Erythroblast (primary cell): ENCODE data around the gene EPHA2.

Experiments used
- DNase-seq, 2 experiments: peaks; one replicate each; lab custom pipeline; 2025; lab: John Stamatoyannopoulos, UW
- GATA1 ChIP-seq: IDR thresholded peaks from 2 replicates; pipeline ENCODE4 v1.6.1; 2011; ENCODE audit warnings: low read depth, mild to moderate bottlenecking, control low read depth, low read length, moderate library complexity
- POLR2A ChIP-seq: IDR thresholded peaks from 2 replicates; pipeline ENCODE4 v1.6.1; 2011; ENCODE audit warnings: mild to moderate bottlenecking, low read length

Gene EPHA2

GRCh38 chr1:16145030-16145661 lies 10.7 kb downstream of the EPHA2 start:
- TF ChIP-seq GATA1 (no peak), POLR2A (no peak)
- no peak for DNase-seq

DNA sequence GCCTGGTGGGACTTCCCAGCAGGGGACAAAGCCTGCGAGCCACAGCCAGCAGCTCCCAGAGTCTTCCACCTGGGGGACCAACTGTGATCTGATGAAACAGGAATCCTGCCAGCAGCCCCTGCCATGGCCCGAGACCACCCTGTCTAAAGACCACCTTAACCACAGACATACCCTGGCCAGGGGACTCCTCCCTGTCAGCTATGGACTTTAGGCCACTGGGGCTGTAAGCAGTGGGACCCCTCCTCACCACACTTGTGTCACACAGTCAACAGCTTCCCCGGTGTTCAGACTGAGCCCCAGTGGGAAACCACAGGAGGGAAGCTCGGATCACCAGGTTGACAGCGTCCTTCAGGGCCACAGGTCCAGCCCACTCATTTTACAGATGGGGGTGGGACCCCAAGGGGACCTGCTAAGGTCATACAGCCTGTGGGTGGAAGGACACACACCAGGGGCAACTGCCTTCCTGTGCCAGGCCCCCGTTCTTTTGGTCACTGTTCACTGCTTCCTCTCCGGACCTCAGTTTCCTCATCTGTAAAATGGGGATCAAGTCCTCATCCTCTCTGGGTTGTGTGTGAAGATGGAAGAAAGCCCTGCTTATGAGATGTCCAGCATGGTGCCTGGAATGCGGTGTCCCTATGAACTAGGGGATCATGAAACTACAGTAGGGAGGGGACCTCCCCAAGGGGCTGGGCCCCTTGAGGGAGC lies 11.4 kb downstream of the EPHA2 start:
- TF ChIP-seq GATA1 (no peak), POLR2A (no peak)
- DNase-seq = peak in 1 of 2 experiments; percentile 44

DNA sequence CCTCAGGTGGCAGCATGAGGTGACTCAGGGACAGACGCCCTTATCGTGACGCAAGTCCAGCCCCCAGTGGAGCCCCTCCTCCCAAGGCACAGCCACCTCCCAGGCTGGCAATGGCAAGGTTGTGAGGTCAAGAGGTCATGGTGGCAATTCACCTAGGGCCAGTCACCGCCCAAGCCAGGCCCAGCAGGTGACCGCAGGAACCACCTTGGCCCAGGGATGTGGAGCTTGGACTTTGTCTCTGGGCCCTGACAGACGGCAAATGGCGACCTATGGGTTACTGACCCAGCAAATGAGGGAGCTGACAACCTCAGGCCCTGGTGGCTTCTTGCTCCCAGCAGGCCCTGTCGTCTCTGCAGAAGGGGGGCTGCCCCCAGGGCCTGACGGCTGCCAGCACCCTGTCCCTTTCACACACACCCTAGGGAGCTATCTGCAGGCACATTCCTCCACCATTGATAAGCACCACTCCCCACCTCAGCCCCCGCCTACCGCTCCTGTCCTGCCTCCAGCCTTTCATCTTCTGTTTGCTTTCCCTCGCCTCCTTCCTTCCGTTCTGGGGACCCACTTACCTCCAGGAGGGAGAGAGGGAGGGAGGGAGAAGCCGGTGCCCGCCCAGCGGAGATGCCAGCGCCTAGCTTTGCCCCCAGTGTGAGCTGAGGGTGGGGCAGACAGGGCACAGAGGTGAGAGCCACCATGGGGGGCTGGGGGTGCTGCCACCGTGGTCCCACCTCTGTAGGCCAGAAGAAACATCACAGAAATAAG lies 12.1 kb downstream of the EPHA2 start:
- peak; percentile 85 to 92 for DNase-seq

GRCh38 chr1:16143005-16143565 lies 12.8 kb downstream of the EPHA2 start:
- TF ChIP-seq GATA1 (no peak), POLR2A (no peak)
- DNase-seq = no peak

More for the DNA sequence above, 12.1 kb downstream of the EPHA2 start:
- no peak for TF ChIP-seq POLR2A
- TF ChIP-seq GATA1 = no peak

- TF ChIP-seq POLR2A (no peak), GATA1 (no peak)
- DNase-seq = no peak
Measured at GRCh38 chr1:16142383-16142995, 13.4 kb downstream of the EPHA2 start.

- no peak for DNase-seq
Measured at GRCh38 chr1:16141573-16142336, 14.1 kb downstream of the EPHA2 start.

DNA sequence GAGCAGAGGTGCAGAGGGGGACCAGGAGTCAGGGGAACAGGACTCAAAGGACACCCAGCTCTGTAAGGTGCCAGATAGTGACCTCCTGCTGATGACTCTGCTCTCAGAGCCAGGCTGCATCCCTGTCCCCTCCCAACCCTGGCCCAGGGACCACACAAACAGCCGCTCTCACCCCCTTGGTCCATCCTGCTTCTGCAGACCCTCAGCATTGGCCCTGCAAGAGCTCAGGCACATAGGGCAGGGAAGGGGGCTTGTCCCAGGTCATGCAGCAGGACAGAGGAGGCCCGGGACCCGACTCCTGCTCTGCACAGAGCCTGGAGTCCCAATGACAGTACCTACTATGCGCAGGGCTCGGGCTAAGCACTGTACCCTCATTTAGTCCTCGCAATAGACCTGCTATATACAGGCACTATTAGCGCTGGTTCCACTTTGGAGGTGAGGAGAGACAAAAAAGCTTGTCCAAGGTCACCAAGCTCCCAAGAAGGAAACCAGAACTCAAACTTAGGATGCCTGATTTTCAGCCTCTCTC lies 15.7 kb downstream of the EPHA2 start:
- no peak for DNase-seq
- TF ChIP-seq GATA1 (no peak), POLR2A (no peak)

More at GRCh38 chr1:16141573-16142336, 14.1 kb downstream of the EPHA2 start:
- no peak for TF ChIP-seq POLR2A
- no peak for TF ChIP-seq GATA1

- TF ChIP-seq GATA1 (no peak), POLR2A (no peak)
- DNase-seq = no peak
Measured at GRCh38 chr1:16139473-16139962, 16.4 kb downstream of the EPHA2 start.

- no peak for TF ChIP-seq POLR2A
- TF ChIP-seq GATA1 = no peak
- no peak for DNase-seq
Measured at GRCh38 chr1:16138772-16139221, 17.1 kb downstream of the EPHA2 start.

- no peak for TF ChIP-seq POLR2A
- no peak for TF ChIP-seq GATA1
- DNase-seq = no peak
Measured at GRCh38 chr1:16137890-16138467, 17.9 kb downstream of the EPHA2 start.

DNA sequence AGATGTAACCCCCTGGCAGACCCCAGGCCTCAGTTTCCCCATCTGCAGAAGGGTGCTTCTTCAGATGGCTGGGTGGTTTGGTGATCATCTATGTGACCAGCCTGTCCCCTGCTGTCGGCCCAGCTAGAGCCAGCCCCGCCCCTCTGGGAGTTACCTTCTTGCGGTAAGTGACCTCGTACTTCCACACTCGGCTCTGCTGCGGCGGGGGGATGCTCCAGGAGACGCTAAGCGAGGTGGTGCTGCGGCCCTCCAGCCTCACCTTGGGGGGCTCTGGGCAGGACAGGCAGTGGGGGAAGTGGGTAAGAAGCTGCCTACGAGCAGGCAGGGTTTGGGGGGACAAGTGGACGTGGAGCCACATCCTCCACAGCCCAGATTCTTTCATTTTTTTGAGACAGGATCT lies 20.4 kb downstream of the EPHA2 start:
- no peak for DNase-seq
- TF ChIP-seq POLR2A (no peak), GATA1 (no peak)

GRCh38 chr1:16134906-16135305 lies 21.0 kb downstream of the EPHA2 start:
- no peak for DNase-seq
- no peak for TF ChIP-seq GATA1
- TF ChIP-seq POLR2A = no peak
